HTERT RPE-1 (cell line): Measurements from ENCODE around the gene SERPIND1.

ENCODE experiments used
- in situ Hi-C: fragments of 300-500 bp; cut with MboI; formaldehyde crosslinking; loops from 4 replicates; pipeline ENCODE4 v1.14.3; 2020; ENCODE audit warnings: low sequenced_read_pairs

SERPIND1 gene

DNA sequence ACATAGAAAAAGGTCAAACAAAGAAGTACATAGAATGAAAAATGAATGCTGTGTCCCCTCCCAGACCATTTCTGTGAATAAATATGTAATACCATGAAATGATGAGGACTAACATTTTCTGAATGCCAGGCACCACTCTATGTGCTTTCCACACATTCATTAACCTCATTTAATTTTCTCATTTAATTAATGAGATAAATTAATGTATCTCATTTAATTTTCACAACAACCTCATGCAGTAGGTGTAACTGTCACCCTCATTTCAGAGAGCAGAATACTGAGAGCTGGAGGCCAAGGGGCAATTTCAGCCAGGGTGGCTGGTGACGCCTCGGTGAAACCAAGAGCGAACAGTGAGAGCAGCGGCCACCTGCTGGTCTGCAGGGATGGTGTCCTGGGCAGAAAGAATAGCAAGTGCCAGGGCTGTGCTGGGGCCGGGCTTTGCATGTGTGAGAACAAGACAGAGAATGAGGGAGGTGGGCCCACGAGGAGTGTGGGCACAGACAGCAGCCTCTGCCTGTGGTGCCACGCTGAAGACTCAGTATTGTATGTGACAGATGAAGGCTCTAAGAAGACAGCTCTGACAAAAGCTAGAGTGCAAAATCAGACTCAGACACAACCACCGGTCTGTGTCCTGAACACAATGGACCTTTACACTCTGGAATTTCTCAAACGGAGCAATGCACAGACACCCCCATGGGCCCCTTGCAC is 1.8 kb upstream of the SERPIND1 start:
- in situ Hi-C loops = no loop called here

DNA sequence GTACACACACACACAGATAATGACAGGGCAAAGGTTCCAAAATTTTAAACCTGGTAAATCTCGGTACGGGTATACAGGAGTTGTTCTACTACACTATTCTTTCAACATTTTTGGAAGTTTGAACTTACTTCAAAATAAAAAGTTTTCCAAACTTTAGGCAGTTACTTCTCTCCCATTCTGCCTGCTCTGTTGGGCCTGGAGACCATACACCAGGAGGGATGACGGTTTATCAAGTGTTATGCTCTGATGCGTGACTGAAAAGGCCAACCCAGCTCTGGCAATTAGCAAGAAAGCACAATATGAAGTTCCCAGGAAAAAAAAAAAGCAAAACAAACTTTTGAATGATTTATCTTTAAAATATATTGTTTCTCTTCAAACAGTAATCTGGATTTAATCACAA is 969 bp downstream of the SERPIND1 start:
- in situ Hi-C loops = no loop called here

DNA sequence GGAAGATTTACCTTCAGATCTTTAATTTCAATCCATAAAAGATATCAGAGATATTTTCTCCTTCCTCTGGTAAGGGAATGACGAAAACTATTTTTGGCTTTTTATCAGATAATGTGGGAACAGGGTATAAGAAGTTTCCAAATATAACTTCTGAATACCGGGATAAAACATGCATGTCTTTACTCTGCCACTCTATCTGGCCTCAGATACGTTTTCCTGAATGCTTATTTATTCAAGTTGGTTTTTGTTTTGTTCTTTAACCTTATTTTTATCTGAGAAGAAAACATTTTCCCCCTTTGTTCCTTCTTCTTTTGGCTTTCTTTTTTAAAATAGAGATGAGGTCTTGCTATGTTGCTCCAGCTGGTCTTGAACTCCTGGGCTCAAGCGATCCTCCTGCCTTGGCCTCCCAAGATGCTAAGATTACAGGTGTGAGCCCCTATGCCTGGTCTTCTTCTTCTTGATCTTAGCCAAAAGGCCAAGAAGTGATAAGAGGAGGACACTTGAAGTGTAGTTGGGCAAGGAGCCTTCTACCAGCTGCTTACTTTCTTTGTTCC is 1.5 kb downstream of the SERPIND1 start:
- in situ Hi-C loops = no loop called here

DNA sequence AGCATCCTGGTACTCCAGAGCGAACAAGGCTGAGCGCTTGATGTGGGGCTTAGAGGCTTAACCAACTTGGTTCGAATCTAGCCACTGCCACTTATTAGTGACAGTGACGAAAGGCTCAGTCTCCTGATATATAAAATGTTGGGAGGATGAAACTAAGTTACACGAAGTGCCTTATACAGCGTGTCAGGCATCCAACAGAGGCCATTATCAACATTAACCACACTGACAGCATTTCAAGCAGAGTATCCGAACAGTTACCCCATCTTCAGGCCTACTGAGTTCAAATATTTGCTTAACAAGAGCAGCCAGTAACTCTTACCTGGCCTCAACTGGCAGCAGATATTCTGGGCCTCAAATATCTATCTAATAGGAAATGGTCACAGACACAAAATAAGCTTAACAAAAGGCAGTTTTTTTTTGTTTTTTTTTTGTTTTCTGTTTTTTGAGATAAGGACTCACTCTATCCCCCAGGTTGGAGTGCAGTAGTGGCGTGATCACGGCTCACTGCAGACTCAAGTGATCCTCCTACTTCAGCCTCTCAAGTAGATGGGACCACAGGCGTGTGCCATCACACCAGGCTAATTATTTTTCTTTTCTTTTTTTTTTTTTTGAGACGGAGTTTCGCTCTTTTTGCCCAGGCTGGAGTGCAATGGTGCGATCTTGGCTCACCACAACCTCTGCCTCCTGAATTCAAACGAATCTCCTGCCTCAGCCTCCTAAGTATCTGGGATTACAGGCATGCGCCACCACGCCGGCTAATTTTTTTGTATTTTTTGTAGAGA is 2.9 kb downstream of the SERPIND1 start:
- in situ Hi-C loops = no loop called here

DNA sequence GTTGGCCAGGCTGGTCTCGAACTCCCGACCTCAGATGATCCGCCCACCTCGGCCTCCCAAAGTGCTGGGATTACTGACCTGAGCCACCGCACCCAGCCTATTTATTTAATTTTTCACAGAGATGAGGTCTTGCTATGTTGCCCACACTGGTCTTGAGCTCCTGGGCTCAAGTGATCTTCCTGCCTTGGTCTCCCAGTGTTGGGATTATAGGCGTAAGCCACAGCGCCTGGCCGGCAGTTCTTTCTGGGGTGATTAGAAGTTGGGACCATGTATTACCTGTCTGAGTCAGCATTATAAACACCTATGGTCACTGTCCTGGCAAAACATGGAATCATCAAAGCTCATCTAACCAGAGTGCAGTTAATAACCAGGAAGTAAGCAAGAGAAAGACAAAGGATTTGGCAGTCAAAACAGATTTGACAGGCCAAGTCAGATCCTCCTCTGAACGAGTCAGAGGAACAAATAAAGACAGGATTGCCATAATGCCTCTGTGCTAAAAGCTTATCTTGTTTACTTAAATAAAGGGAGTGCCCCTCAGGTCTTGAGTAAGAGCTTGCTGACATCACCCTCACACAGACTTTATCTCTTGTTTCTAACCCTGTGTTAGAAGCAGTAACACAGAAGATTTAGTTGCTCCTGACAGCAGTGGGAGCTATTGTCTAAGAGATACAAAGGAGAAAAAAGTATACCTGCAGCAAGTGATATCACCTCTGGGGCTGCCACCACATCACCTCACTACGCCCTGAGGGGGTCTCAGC is 3.7 kb downstream of the SERPIND1 start:
- in situ Hi-C loops = no loop called here

DNA sequence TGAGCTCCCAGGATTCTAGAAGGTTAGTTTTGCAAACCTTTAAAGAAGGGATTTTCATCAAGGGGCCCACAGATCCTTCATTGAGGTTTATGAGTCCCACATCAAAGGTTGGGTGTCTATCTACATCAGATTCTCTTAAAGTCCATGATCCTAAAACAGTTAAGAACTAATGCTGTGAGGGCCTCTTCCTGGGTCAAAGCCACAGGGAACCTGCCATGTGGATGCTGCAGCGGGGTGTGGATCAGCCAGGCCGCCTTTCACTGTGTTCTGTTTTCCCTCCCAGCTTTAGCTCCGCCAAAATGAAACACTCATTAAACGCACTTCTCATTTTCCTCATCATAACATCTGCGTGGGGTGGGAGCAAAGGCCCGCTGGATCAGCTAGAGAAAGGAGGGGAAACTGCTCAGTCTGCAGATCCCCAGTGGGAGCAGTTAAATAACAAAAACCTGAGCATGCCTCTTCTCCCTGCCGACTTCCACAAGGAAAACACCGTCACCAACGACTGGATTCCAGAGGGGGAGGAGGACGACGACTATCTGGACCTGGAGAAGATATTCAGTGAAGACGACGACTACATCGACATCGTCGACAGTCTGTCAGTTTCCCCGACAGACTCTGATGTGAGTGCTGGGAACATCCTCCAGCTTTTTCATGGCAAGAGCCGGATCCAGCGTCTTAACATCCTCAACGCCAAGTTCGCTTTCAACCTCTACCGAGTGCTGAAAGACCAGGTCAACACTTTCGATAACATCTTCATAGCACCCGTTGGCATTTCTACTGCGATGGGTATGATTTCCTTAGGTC is 5.3 kb downstream of the SERPIND1 start:
- in situ Hi-C loops = no loop called here

DNA sequence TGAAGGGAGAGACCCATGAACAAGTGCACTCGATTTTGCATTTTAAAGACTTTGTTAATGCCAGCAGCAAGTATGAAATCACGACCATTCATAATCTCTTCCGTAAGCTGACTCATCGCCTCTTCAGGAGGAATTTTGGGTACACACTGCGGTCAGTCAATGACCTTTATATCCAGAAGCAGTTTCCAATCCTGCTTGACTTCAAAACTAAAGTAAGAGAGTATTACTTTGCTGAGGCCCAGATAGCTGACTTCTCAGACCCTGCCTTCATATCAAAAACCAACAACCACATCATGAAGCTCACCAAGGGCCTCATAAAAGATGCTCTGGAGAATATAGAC is 5.9 kb downstream of the SERPIND1 start:
- in situ Hi-C loops = no loop called here

DNA sequence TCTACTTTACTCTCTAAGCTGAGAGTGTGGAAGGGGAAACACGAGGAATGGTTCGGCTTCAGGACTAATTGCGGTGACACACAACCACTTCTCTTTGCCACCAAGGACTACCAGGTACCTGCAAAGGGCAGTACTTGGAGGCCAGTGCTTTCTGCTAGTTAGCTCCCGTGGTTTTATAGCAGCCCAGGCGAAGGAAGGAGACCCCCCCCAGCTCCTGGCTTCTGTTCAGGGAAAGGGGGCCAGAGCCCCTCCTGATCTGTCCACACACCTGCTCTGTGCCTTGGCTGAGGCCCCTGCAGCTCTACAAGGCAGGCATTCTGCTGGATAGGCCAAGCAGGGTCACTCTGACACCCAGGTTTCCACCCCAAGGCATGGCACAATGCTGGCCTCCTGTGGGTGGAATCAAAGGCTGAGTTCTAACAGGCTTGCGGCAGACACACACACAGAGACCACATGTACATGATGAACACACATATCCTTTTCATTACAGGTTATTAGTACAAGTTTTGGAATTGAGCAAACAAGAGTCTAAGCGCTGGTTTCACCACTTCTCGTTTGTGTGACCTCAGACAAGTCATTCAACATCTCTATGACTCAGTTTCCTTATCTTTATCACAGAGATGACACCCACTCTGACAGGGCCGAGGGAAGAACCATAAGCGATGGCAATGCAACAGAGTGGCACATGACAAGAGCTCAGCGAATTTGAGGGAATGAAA is 7.5 kb downstream of the SERPIND1 start:
- in situ Hi-C loops = no loop called here

DNA sequence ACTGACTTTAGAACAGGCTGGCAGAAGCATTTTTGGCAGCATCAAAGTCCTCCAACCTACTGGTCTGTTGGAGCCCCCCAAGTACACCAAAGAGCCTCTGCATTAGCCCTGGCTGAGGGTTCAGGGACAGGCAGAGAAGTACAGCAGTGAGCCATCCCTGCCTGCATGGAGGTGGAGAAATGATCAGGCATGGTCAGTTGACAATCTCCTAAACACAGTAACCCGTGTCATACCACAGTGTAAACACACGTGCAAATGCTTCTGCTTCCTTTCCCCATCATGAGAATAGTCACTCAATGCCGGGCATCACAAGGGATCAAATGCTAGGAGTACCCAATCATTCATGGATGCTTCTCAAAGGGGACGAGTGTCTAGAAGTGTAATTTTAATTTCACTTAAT is 8.2 kb downstream of the SERPIND1 start:
- in situ Hi-C loops = no loop called here

DNA sequence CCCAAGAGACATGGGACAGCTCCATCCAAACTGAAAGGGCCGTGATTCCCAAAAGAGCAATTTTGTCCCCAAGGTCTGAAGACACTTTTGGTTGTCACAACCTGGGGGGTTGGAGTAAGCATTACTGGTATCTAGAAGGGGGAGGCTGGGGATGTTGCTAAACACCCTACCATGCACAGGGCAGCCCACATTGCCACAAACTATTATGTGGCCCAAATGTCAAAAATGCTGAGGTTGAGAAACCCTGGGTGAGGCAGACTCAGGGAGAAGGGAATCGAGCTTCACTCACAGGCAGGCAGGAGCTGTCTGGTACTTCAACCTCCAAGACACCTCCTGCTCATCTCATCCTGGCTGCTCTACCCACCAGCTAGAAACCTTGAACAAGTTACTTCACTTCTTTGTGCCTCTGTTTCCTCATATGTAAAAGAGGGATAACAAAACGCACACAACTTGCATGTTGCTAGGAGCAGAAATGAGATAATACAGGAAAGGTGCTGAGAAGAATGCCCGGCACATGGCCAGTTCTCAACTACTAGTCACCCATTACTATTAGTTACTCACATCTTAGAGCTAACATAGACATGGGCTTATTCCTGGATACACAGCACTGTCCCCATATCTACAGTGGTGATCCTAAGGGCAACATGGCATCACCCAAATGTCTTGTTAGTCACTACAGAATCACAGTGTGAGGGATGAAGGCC is 8.8 kb downstream of the SERPIND1 start:
- in situ Hi-C loops = no loop called here

DNA sequence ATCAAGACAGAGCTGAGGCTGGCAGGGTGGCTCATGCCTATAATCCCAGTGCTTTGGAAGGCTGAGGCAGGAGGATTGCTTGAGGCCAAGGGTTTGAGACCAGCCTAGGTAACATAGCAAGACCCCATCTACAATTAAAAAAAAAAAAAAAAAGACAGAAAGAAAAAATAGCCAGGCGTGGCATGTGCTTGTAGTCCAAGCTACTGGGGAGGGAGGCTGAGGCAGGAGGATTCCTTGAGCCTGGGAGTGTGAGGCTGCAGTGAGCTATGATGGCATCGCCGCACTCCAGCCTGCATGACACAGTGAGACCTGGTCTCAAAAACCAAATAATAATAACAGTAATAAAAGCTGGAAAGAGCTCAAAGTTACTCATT is 9.4 kb downstream of the SERPIND1 start:
- in situ Hi-C loops = no loop called here

DNA sequence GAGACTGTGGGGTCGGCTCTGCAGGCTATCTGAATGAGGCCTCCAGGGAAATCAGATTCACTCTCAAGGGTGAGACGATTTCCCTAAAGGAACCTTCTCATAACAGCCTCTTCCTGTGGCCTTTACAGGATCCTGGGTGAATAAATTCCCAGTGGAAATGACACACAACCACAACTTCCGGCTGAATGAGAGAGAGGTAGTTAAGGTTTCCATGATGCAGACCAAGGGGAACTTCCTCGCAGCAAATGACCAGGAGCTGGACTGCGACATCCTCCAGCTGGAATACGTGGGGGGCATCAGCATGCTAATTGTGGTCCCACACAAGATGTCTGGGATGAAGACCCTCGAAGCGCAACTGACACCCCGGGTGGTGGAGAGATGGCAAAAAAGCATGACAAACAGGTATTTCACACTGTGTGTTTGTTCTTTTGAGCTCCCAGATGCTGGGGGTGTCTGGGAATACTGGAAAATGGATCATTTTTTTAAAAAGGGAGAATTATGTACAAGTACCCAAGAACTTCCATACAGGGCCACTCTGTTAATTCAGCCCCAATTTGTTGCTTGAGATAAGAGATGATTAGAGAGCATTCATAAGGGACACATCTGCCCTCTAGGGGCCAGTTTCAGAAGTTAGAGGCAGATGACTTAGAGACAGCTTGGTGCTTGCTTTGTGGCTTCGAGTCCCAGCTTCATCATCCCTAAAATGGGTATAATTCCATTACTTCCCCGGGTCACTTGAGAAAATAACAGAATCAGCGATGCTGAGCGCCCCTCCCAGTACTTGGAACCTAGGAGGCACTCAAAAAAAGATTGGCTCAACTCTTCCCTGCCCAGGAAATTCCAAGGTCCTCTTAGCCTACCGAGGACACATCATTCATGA is 10.2 kb downstream of the SERPIND1 start:
- in situ Hi-C loops = no loop called here

DNA sequence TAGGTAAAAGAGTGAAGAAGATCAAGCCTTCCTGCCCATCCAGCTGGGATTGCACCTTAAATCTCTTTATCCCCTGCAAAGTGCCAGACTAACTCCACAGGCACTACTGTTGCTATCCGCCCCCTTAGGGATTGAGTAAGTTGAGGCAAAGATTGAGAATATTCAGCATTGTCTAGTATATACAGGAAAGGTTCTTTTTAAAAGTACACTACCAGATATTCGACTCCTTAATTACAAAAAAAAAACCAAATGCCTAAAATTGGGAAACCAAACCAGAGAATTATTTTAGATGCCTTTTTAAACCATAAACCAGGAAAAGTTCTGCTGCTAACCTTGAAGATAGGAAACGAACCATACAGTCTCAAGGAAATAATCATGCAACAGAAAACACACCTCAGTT is 11.5 kb downstream of the SERPIND1 start:
- in situ Hi-C loops = no loop called here

DNA sequence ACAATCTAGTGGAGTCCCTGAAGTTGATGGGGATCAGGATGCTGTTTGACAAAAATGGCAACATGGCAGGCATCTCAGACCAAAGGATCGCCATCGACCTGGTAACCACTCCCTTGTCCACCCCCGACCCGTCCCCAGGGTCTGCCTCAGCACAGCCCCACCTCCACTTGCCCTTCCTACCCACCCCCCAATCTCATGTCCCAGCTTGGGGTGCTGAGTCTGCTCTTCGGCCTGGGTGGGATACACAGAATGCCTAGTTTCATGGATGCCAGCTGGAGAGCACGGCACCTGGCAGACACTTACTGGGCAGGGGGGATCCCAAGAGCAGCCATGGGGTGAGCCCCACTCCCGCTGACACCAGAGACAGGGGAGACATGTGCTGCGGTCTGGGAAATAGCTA is 12.1 kb downstream of the SERPIND1 start:
- in situ Hi-C loops = no loop called here

DNA sequence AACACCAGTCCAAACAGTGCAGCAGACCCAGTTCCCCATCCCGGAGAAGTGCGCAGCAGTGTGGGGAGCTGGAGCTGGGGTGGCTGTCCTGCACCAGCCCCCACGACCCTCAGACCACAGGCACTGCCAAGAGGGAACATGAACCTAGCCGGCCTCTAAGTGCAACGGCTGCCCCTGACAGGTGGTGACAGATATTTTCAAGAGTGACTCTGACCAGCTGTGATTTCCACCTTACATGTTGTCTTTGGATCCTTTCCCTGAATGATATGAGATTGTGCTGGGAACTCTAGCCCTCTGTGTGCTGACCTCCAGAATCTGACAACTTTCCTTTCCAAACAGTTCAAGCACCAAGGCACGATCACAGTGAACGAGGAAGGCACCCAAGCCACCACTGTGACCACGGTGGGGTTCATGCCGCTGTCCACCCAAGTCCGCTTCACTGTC is 12.6 kb downstream of the SERPIND1 start:
- in situ Hi-C loops = no loop called here

DNA sequence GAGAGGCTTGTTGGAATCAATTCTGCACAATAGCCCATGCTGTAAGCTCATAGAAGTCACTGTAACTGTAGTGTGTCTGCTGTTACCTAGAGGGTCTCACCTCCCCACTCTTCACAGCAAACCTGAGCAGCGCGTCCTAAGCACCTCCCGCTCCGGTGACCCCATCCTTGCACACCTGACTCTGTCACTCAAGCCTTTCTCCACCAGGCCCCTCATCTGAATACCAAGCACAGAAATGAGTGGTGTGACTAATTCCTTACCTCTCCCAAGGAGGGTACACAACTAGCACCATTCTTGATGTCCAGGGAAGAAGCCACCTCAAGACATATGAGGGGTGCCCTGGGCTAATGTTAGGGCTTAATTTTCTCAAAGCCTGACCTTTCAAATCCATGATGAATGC is 13.3 kb downstream of the SERPIND1 start:
- in situ Hi-C loops = no loop called here

DNA sequence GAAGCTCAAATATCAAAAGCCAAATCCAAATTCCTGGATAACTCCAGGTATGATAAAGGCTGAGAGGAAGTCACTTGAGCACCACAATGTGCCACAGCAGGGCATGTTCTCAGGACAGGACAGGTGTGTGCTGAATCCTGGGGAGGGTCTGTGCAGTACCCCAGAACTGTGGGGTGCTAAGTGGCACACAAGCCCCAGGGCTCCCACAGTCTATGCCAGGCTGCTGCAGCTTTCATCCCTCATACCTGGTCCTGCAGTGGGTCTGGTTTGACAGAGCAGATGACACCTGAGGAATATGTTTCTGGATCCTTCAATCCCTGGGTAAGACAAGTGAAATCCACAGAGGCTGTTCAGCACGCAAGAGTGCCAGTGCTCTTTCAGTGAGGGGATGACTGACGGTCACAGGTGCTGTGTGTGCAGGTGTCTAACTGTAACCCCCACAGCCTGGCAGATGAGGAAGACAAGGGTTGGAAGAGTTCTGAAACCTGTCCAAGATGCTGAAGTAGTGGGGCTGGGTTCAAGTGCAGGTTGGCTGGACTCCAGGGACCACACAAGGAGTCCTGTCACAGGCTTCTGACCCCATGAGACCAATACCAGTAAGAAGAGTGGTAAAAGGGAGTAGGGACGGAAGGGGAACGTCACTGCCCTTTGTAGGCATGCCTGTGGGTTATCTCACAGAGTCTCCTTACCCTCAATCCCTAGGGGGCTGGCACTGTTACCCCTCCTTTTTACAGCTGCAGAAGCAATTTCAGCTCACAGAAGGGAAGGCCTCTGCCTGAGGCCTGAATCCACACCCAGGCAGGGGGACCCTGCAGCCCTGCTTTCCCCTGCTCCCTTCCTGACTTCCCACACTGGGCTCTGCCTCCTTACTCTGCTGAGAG is 14.1 kb downstream of the SERPIND1 start:
- in situ Hi-C loops = no loop called here
